GM06990 (cell line): ENCODE data around the gene ELMO1.

ENCODE experiments used
- DNase-seq: peaks from one replicate; pipeline ENCODE4 v3.0.0-alpha.2; 2011; ENCODE audit not compliant: insufficient read length; ENCODE audit errors: extremely low read depth
- H3K27me3 ChIP-seq: replicated peaks from 2 replicates; pipeline ENCODE4 v1.6.0; 2011; ENCODE audit warnings: low read length; ENCODE audit not compliant: control insufficient read depth, insufficient read depth
- H3K36me3 ChIP-seq: 2 replicates; pipeline ENCODE4 v1.5.1; 2011; ENCODE audit warnings: low read length; ENCODE audit not compliant: control insufficient read depth, insufficient read depth
- H3K4me3 ChIP-seq: replicated peaks from 2 replicates; pipeline ENCODE4 v1.5.1; 2011; ENCODE audit warnings: low read depth, mild to moderate bottlenecking, control low read depth, low read length
- TF ChIP-seq, protein P1 (sequence below): IDR thresholded peaks from 2 replicates; pipeline ENCODE4 v1.5.1; 2011; ENCODE audit warnings: low read length, control low read depth, mild to moderate bottlenecking, inconsistent platforms; ENCODE audit not compliant: insufficient read depth, poor library complexity, severe bottlenecking

ELMO1 gene

DNA sequence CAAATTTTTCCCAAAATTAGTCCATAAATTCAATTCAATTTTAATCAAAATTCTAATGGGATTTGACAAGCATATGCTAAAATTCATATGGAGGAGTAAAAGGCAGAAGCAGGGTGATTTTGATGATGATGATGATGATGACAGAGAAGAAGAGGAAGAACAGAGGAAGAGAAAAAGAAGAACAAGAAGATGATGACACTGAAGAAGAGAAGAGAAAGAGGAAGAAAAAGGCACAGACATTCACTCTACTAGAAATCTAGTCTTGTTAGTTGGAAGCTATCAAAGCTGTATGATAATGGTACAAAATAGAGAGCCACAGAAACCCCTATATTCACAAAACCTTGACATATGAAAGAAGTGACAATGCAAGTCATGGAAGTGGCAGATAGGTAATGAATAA is 157.9 kb downstream of the ELMO1 start:
- H3K36me3 ChIP-seq: no peaks in the 10 kb centered on the region; the same call in 1 of the 2 replicates
- no peak overlapping the region for H3K4me3 ChIP-seq
- no peak for DNase-seq
- TF ChIP-seq, protein P1, sequence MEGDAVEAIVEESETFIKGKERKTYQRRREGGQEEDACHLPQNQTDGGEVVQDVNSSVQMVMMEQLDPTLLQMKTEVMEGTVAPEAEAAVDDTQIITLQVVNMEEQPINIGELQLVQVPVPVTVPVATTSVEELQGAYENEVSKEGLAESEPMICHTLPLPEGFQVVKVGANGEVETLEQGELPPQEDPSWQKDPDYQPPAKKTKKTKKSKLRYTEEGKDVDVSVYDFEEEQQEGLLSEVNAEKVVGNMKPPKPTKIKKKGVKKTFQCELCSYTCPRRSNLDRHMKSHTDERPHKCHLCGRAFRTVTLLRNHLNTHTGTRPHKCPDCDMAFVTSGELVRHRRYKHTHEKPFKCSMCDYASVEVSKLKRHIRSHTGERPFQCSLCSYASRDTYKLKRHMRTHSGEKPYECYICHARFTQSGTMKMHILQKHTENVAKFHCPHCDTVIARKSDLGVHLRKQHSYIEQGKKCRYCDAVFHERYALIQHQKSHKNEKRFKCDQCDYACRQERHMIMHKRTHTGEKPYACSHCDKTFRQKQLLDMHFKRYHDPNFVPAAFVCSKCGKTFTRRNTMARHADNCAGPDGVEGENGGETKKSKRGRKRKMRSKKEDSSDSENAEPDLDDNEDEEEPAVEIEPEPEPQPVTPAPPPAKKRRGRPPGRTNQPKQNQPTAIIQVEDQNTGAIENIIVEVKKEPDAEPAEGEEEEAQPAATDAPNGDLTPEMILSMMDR: no peak
- H3K27me3 ChIP-seq: no peaks in the 10 kb centered on the region

DNA sequence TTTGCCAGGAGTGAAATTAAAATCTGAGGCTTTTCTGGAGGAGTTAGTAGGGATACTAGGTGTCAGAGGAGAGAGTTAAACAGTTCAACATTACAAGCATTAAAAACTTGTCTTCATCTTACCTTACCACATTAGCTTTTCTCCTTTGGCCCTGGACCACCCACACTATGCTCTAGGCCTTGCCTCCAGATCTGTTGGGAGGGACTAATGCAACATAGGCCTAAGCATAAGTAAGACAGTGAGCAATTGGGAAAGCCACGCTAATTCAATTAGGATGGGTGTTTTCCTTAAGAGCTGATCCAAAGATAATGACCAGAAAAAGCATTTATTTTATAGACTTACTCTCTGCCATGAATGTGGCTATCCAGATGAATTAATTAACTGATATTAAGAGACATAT is 158.9 kb downstream of the ELMO1 start:
- H3K27me3 ChIP-seq: no peaks in the 10 kb centered on the region
- H3K4me3 ChIP-seq: no peak overlapping the region
- no peaks in the 10 kb centered on the region; the same call in 1 of the 2 replicates for H3K36me3 ChIP-seq
- TF ChIP-seq, protein P1: no peak
- no peak for DNase-seq

DNA sequence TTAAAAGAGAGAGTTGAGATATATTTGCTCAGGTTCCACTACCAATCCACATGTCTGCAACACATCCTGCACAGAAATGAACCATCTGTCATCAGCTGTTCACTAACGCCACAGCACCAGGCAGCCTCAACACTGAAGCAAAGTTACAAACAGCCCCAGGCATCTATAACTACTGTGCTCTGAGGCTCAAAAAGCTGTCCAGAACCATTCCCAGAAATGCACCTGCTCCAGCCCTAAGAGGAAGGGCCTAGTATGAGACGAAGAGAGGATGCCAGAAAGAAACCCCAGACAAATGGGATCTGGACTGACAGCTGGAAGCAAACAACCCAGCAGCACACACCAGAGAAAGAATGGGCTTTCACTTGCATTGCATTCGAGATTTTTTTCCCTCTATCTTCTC is 159.3 kb downstream of the ELMO1 start:
- Histone ChIP-seq H3K27me3 (no peaks in the 10 kb centered on the region), H3K36me3 (no peaks in the 10 kb centered on the region; the same call in 1 of the 2 replicates), H3K4me3 (no peak overlapping the region)
- TF ChIP-seq, protein P1: no peak
- DNase-seq: no peak

DNA sequence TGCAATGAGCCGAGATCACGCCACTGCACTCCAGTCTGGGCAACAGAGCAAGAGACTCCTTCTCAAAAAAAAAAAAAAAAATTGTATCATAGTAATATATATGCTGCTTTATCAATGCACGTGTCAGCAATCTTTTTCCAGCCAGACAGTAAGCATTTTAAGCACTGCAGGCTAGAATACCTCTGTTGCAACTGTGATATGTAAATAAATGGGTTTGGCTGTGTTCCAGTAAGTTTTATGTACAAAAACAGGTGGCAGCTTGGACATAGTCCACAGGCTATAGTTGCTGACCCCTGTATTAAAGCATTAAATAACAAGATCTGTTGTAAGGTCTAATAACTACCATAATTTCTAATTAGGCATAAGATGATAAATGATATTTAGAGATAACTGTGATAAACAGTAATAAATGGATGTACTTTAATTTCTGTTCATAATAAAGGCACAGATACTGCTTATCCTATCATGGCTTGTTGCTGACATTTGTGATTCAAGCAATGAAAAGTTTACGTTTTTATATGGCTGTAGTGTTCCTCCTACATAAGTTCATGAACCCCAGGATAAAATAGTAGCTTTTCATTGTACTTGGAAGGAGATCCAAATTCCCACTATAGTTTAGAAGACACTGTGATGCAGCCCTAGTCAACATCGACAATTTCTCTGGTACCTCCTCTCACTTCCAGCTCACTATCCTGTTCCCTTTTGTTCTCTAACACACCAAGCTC is 161.4 kb downstream of the ELMO1 start:
- TF ChIP-seq, protein P1: no peak
- Histone ChIP-seq H3K4me3 (no peak overlapping the region), H3K36me3 (peaks cover 3% of the 10 kb centered on the region), H3K27me3 (no peaks in the 10 kb centered on the region)
- no peak for DNase-seq

DNA sequence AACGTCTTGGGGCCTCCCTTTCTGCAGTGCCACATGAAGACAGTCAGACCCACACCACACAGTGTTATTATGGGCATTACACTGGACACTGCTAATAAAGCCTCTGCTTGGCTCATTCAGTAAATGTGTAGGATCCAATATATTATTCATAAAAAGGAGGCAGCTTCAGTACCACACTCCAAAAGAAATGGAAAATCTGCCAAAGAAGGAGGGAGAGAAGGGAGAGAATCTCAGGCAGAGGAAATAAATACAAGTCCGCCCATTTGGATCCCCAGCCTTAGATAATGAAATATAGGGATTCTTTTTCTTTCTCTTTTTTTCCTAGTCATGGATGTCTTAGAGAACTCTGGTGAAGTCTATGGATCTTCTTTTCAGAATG is 162.2 kb downstream of the ELMO1 start:
- DNase-seq: no peak
- no peak overlapping the region for H3K4me3 ChIP-seq
- TF ChIP-seq, protein P1: no peak
- peaks cover 3% of the 10 kb centered on the region for H3K36me3 ChIP-seq
- no peaks in the 10 kb centered on the region for H3K27me3 ChIP-seq
